ENCODE data around the gene IPCEF1. TPM values are rescaled to one million over a fixed set of nuclear protein-coding genes. Genes with fewer than 3 reads are reported as not detected.

IPCEF1 gene
- total and polyA plus RNA-seq, 8 donors = 2.4 to 6.9 (median 5.4) TPM

DNA sequence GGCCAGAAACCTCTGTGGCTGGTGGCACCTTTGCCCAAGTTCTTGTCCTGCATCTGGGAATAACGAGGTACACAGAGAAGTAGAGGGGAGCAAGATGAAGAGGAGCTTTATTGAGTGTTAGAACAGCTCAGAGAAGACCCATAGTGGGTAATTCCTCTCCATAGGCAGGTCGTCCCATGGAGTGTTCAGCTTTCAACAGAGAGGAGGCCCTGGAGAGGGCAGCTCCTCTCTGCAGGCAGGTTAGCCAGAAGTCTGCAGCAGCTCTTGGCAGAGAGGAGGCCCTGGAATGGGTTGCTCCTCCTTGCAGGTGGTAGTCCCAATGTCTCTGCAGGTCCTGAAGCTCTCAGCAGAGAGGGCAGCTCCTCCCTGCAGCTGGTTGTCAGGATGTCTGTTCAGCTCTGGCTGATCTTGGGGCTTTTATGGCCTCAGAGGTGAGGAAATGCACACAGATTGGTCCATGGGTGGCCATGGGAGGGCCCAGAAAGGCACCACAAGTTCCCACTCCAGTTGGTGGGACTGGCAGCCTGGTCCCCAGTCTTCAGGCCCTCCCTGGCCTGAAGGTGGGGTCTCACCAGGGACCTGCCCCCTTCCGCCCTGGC is 89.0 kb downstream of the IPCEF1 start:
- H3K27ac ChIP-seq = no peak overlapping the region
- H3K36me3 ChIP-seq = no peaks in the 10 kb centered on the region
- TF ChIP-seq, protein P1, sequence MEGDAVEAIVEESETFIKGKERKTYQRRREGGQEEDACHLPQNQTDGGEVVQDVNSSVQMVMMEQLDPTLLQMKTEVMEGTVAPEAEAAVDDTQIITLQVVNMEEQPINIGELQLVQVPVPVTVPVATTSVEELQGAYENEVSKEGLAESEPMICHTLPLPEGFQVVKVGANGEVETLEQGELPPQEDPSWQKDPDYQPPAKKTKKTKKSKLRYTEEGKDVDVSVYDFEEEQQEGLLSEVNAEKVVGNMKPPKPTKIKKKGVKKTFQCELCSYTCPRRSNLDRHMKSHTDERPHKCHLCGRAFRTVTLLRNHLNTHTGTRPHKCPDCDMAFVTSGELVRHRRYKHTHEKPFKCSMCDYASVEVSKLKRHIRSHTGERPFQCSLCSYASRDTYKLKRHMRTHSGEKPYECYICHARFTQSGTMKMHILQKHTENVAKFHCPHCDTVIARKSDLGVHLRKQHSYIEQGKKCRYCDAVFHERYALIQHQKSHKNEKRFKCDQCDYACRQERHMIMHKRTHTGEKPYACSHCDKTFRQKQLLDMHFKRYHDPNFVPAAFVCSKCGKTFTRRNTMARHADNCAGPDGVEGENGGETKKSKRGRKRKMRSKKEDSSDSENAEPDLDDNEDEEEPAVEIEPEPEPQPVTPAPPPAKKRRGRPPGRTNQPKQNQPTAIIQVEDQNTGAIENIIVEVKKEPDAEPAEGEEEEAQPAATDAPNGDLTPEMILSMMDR (IDR thresholded peaks at IDR 0.05) = no peak
- intact Hi-C loops (cut with DNase I) = no loop called here
- ATAC-seq (no peak), DNase-seq (no peak)
- H3K27me3 ChIP-seq = no peaks in the 10 kb centered on the region
- no peak overlapping the region for H3K4me3 ChIP-seq
- no peaks in the 10 kb centered on the region for H3K4me1 ChIP-seq
- no peaks in the 10 kb centered on the region for H3K9me3 ChIP-seq

DNA sequence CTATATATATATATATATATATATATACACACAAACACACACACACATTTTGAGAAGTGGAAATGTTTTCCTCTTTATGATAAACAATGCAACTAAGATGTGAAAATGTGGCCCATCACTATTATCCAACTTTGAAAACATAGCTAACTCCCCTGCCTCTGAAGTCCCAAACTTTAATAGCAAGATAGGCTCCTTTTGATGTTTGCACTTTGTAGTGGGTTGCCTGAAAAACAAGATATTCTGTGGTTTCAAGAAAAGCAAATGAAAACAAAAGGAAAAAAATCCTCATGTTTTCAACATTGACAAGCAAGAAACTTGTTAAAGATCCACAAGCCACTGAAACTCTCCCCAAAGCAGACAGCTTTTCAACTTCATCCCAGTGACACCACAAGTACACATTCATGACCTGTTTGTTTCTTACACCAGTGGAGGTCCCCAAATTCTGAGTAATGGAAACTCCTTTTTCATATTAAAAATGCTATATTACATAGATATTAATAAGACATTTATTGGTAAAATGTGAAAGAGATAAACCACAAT is 90.0 kb downstream of the IPCEF1 start:
- no peak overlapping the region for H3K4me3 ChIP-seq
- H3K27ac ChIP-seq = no peak overlapping the region
- no peaks in the 10 kb centered on the region for H3K27me3 ChIP-seq
- H3K4me1 ChIP-seq = no peaks in the 10 kb centered on the region
- ATAC-seq (no peak), DNase-seq (no peak)
- intact Hi-C loops (cut with DNase I) = no loop called here
- no peaks in the 10 kb centered on the region for H3K36me3 ChIP-seq
- H3K9me3 ChIP-seq = no peaks in the 10 kb centered on the region
- TF ChIP-seq, protein P1 (IDR thresholded peaks at IDR 0.05) = no peak

GRCh38 chr6:154261688-154262397 is 94.8 kb downstream of the IPCEF1 start:
- intact Hi-C loops (cut with DNase I) = no loop called here
- ATAC-seq = no peak

GRCh38 chr6:154258064-154258757 is 98.4 kb downstream of the IPCEF1 start:
- ATAC-seq = peak; percentile 54
- intact Hi-C loops (cut with DNase I) = no loop called here
- no peaks in the 10 kb centered on the region for H3K9me3 ChIP-seq
- TF ChIP-seq, protein P1 (IDR thresholded peaks at IDR 0.05) = no peak
- H3K4me1 ChIP-seq = peaks cover 0 to 22% of the 10 kb centered on the region in 2 donors
- no peak overlapping the region for H3K4me3 ChIP-seq
- peak overlapping the region in 1 of 2 donors; percentile 73 for H3K27ac ChIP-seq
- H3K36me3 ChIP-seq = no peaks in the 10 kb centered on the region
- no peaks in the 10 kb centered on the region for H3K27me3 ChIP-seq
- DNase-seq = no peak

More at GRCh38 chr6:154261688-154262397, 94.8 kb downstream of the IPCEF1 start:
- no peak overlapping the region for H3K27ac ChIP-seq
- no peak for DNase-seq
- no peaks in the 10 kb centered on the region for H3K9me3 ChIP-seq
- H3K4me3 ChIP-seq = no peak overlapping the region
- H3K4me1 ChIP-seq = peaks cover 0 to 16% of the 10 kb centered on the region in 2 donors
- H3K27me3 ChIP-seq = no peaks in the 10 kb centered on the region
- no peaks in the 10 kb centered on the region for H3K36me3 ChIP-seq
- TF ChIP-seq, protein P1 (IDR thresholded peaks at IDR 0.05) = no peak

DNA sequence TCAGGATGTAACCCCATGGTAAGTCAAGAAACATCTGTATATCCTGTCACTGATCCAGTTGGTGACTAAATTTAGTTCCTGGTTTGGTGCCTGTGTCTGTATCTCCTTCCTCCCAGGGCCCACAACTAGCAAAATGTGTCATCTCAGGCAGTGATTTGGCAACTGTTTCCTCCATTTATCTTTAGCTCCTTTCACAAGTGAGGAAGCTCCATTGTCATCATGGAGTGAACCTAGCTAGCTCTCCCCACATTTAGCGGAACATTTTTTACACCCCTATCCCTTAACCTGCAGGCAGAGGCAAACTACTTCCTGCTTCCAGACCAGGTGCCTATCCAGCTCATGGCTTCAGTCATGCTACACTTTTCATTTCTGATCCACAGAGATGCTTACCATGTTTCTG is 99.5 kb downstream of the IPCEF1 start:
- DNase-seq (no peak), ATAC-seq (peak; percentile 69)
- no peaks in the 10 kb centered on the region for H3K36me3 ChIP-seq
- H3K9me3 ChIP-seq = no peaks in the 10 kb centered on the region
- intact Hi-C loops (cut with DNase I) = no loop called here
- TF ChIP-seq, protein P1 (IDR thresholded peaks at IDR 0.05) = no peak
- no peaks in the 10 kb centered on the region for H3K27me3 ChIP-seq
- peak overlapping the region in 1 of 2 donors; percentile 73 for H3K27ac ChIP-seq
- peaks cover 0 to 31% of the 10 kb centered on the region in 2 donors for H3K4me1 ChIP-seq
- H3K4me3 ChIP-seq = no peak overlapping the region
